HTR-8/SVneo (cell line): ENCODE measurements around the gene CASP8AP2.
A peak's percentile ranks its signal among the peaks of the same experiment; 100 is the strongest.
"Not testable (repeated sequence)": the region's sequence is repeated elsewhere in the genome, so short reads cannot be mapped to it uniquely, and the experiment has no call there.

Source experiments
- DNase-seq: peaks from one replicate; pipeline ENCODE4 v3.0.0; 2011; ENCODE audit warnings: low spot score, mixed read lengths; ENCODE audit not compliant: insufficient read length
- FAIRE-seq: peaks from 2 replicates; lab custom pipeline; 2011; peaks lifted over from hg19 to GRCh38; lab: Jason Lieb, UNC

The CASP8AP2 gene

DNA sequence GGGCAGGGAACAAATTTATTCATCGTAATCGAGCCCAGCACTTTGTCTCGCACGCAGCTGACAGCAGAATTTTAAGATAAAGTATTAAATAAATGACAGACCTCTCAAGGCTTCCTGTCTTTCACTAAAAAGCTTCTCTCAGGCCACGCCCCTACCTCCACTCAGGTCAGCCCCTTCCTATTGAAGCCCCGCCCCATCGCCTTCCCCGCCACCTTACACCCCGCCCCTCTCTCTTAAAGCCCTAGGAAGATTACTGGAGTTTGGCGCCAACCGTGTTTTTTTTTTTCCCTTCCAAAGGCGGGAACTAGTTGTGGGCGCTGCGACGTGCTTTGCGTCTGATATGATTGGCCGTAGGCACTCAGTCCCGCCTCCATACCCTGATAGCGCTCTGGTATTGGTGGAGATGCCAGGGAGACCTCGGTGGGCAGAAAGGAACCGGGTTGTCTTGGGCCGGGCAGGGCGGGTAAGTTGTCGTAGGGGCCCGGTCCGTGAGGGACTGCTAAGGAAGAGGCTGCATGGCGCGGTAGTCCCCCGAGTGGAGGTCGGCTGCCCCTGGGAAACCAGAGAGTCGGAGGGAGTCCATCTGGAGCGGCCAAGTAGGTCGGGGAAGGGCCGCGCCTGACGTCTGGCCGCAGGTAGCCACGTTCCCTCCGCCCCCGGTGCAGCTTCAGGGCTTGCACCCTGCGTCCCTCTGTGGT is at the start of gene CASP8AP2:
CASP8AP2 (plus strand) TSS at position 409 of the 698 bp plus-strand sequence.
- DNase-seq (peak; percentile 96), FAIRE-seq (peak; percentile 69)

DNA sequence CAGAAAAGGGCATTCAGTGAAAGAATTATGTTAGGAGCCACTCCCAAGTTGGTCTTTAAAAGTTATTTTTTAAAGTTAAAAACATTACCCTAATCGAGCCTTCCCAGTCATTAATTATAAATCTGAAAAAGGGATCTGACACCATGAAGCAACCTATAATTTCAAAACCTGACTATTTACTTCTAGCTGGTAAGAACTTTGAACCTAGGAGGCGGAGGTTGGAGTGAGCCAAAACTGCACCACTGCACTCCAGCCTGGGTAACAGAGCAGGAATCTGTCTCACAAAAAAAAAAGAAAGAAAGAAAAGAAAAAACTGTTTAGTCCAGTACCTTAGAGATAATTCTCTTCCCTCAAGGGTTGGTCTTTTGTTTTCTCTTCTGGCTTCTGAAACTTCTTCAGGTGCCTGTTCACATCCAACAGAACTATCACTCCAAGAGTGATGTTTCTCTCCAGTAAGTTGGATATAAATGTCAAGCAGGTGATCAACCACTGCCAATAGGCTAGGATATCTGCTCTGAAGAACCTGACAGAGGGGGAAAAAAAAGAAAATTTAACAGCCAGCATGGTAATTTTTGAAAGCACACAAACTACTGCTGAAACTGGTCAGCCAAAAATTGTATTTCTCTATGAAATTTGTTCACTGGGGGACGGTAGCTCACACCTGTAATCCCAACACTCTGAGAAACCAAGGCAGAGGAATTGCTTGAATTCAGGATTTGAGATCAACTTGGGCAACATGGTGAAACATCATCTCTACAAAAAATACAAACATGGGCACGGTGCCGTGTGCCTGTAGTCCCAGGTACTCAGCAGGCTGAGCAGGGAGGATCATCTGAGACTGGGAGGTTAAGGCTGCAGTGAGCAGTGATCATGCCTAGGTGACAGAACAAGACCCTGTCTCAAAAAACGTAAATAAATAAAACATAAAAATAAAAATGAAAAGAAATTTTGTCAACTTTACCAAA is 48.3 kb upstream of the CASP8AP2 start:
- DNase-seq: no peak
- no peak for FAIRE-seq

- FAIRE-seq (no peak), DNase-seq (no peak)
Measured at GRCh38 chr6:89782222-89782621, 47.5 kb upstream of the CASP8AP2 start.

DNA sequence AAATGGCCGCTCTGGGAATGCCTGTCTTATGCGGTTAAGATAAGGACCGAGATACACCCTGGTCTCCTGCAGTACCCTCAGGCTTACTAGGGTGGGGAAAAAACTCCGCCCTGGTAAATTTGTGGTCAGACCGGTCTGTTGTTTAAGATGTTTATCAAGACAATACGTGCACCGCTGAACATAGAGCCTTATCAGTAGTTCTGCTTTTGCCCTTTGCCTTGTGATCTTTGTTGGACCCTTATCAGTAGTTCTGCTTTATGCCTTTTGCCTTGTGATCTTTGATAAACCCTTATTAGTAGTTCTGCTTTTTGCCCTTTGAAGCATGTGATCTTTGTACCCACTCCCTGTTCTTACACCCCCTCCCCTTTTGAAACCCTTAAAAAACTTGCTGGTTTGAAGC is 46.4 kb upstream of the CASP8AP2 start:
- DNase-seq, FAIRE-seq: not testable (repeated sequence)

GRCh38 chr6:89784838-89785237 is 44.8 kb upstream of the CASP8AP2 start:
- no peak for FAIRE-seq
- no peak for DNase-seq

DNA sequence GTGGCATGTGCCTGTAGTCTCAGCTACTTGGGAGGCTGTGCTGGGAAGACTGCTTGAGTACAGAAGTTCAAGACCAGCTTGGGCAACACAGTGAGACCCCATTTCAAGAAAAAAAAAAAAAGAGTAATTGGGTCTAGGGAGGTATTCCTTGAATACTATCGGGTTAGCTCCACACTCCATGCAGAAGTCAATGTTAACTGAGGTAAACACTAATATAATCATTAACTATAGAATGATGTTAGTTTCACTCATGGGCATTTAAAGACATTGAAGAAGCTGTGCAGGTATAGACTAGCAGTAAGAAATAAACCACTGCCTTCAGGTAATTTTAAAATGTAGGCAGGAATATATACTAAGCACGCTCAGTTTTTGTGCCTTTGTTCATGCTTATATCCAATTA is 42.7 kb upstream of the CASP8AP2 start:
- DNase-seq: no peak
- FAIRE-seq: no peak

DNA sequence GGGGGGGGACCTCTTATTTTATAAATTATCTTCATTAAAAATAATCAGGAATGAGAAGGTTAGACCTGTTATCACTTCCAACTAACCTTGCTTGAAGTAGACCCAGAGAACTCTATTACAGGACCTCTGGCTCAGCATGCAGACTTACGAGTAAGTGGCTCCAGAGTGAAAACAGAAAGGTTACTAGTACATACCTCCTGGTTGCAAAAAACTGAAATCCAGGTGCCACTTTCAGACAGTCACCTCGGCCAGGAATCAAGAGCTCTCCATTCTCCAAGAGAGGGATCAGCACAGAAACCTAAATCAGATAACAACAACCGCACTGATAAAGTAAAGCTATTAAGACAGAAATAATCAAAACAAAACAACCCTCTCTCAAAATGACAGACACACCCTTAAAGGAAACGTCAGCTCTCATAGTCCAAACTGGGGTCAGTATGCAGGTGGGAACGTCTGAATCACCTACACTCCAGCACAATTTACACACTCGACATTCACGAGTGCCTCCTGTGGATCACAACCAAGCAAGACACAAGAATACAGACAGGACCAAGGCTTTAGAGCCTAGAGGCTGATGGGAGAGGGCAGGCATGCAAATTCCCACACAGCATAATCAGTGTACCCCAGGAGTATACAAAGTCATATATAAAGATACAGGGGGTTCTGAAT is 41.9 kb upstream of the CASP8AP2 start:
- FAIRE-seq (no peak), DNase-seq (no peak)

- no peak for FAIRE-seq
- DNase-seq: no peak
Measured at GRCh38 chr6:89789980-89790379, 39.7 kb upstream of the CASP8AP2 start.

DNA sequence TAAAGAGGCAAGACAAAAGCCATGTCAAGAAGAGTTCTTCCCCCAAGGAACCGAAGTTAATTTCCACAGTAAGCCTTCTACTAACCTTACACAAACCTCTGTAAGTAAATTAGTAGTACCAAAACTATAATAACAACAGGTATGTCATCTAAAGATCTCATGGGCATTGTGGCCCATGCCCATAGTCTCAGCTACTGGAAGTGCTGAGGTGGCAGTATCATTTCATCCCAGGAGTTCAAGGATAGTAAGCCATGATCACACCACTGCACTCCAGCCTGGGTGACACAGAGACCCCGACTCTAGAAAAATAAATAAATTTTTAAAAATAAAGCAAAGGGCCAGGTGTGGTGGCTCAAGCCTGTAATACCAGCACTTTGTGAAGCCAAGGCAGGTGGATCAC is 39.3 kb upstream of the CASP8AP2 start:
- FAIRE-seq: no peak
- DNase-seq: no peak

GRCh38 chr6:89792881-89793280 is 36.8 kb upstream of the CASP8AP2 start:
- peak; percentile 28 for DNase-seq
- no peak for FAIRE-seq

DNA sequence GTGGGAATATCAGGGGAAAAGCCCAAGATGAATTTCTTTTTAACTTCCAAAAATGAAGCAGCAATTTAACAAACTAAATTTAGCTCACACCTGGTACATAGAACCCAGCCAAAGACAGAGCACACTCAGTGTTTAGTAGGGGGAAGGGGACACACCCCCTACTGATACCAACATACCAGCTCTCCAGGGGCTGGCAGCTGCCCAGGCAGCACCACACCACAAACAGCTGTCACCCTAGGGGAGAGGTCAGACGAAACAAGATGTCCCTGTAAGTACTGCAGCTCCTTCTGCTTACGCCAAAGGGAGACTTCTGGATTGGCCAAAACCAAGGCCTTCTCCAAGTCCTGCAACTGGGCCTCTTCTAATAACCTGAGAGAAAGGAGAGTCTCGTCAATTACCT is 36.1 kb upstream of the CASP8AP2 start:
- DNase-seq: no peak
- no peak for FAIRE-seq

GRCh38 chr6:89794324-89794723 is 35.4 kb upstream of the CASP8AP2 start:
- no peak for DNase-seq
- FAIRE-seq: no peak

DNA sequence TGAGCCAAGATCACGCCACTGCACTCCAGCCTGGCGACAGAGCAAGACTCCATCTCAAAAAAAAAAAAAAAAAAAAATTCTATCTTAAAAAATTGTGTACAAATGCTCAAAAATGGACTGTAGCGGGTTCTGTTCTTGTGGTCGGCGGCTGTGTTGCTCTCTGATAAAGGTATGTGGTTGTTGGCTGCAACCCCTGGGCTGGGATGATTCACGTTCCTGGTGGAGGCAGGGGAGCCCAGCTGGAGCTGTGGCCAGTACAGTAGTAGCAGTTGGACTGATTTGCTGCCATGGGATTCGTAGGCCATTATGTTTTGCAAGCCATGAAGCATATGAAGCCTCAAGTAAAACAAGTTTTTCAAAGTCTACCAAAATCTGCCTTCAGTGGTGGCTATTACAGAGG is 32.4 kb upstream of the CASP8AP2 start:
- DNase-seq (no peak), FAIRE-seq (no peak)

DNA sequence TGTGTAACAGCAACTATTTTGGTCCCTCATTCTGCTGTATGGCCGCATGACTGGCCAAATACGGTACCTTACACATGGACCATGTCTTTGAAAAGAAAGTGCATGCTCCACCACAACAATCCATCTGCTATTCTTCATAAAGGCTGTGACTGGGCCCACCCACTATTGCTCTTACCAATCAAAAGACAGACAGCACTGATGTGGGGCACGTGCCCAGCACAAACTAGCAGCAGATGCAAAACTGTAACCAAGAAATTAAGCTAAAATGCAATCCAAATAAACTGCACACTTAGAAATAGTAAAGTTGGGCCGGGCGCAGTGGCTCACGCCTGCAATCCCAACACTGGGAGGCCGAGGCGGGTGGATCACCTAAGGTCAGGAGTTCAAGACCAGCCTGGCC is 30.6 kb upstream of the CASP8AP2 start:
- DNase-seq (no peak), FAIRE-seq (no peak)

DNA sequence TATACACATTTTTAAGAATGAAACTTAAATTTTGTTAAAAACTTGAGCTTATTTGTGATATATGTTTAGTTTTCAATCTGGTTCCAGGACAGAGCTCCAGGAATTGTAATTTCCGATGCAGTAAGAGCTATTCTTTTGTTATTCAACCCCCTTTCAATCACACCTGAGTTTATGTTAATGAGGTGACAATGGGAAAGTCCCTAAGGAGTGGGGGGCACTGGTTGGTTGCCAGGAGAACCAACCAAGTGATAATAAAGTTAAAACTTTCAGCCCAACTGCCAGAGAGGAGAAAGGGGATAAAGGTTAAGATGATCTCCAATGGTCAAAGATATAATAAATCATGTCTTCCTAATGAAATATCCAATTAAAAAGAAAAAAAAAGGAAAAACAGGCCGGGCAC is 29.9 kb upstream of the CASP8AP2 start:
- DNase-seq: no peak
- no peak for FAIRE-seq

DNA sequence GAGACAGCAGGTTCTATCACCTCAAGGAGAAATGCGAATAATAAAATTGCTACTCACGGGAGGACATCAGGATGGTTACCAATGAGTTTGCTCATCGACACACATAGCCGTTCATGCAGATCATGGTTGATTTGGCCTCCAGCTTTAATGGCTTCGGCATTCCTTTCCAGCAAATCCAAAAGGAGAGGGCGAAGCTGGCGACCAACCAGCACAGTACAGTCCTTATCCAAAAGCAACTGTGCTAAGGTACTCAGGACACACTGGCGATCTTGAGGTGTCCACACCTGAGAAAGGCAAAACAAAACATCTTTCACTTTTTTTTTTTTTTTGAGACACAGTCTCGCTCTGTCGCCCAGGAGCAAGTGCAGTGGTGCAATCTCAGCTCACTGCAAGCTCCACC is 26.4 kb upstream of the CASP8AP2 start:
- FAIRE-seq: no peak
- no peak for DNase-seq

DNA sequence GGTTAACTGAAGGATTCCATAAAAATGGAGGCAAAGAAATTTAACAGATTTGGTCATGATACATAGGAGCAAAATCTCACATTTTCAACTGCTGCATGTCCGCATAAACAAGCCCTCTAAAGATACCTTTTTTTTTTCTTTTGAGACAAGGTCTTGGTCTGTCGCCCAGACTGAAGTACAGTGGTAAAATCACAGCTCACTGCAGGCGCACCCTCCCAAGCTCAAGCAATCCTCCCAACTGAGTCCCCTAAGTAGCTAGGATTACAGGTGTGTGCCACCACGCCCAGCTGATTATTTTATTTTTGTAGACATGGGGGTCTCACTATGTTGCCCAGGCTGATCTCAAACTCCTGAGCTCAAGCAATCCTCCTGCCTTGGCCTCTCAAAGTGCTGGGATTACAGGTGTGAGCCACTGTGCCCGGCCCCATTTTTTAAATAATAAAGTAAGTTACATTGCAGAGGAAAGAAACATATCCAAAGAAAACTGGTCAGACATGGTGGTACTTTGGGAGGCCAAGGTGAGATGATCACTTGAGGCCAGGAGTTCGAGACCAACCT is 23.8 kb upstream of the CASP8AP2 start:
- FAIRE-seq: no peak
- no peak for DNase-seq

DNA sequence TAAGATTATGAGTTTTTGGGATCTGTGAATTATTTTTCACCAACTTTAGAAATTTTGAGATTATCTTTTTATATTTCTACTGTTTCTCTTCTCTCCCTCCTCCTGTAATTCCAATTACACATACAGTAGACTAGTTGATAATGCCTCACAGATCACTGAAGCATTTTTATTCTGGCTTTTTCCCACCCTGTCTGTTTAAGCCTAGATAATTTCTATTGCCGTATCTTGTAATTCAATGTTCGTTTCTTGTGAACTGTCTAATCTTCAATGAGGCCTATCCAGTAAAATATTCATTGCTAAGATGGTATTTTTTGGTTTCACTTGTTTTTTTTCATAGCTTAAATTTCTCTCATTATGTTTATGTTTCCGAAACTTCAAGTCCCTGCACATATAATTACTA is 22.1 kb upstream of the CASP8AP2 start:
- DNase-seq (no peak), FAIRE-seq (no peak)

GRCh38 chr6:89813422-89813821 is 16.3 kb upstream of the CASP8AP2 start:
- FAIRE-seq: not testable (repeated sequence)

GRCh38 chr6:89817481-89817880 is 12.2 kb upstream of the CASP8AP2 start:
- no peak for DNase-seq

More at GRCh38 chr6:89813422-89813821, 16.3 kb upstream of the CASP8AP2 start:
- DNase-seq: not testable (repeated sequence)

GRCh38 chr6:89818977-89819335 is 10.7 kb upstream of the CASP8AP2 start:
- FAIRE-seq: no peak

More at GRCh38 chr6:89817481-89817880, 12.2 kb upstream of the CASP8AP2 start:
- FAIRE-seq: no peak

More at GRCh38 chr6:89818977-89819335, 10.7 kb upstream of the CASP8AP2 start:
- DNase-seq: no peak
